Left lung (tissue), 10 donors: ENCODE measurements around the gene FNDC3B. TPM values are rescaled to one million over a fixed set of nuclear protein-coding genes. Genes with fewer than 3 reads are reported as not detected.

ENCODE experiments used
- ATAC-seq: fragments of 200-7000 bp; cut with Tn5 transposase; one replicate; pipeline ENCODE4 v1.9.1; 2020; ENCODE audit warnings: moderate library complexity
- DNase-seq, 4 donors: peaks; one replicate each; pipeline ENCODE4 v3.0.0-alpha.2; 2013 to 2020
- H3K27ac ChIP-seq, 2 donors: fragments of 200-600 bp; sonication (generic) in 1 of 2; one replicate each; pipeline versions ENCODE4 v1.5.0 to v1.8.0; 2020 to 2021
- H3K27me3 ChIP-seq, 2 donors: fragments of 200-600 bp; sonication (generic) in 1 of 2; one replicate each; pipeline versions ENCODE4 v1.5.0 to v1.8.0; 2020 to 2021
- H3K36me3 ChIP-seq, 2 donors: fragments of 200-600 bp; sonication (generic) in 1 of 2; one replicate each; pipeline versions ENCODE4 v1.5.0 to v1.8.0; 2020 to 2021
- H3K4me1 ChIP-seq, 2 donors: fragments of 200-600 bp; one replicate each; pipeline ENCODE4 v1.8.0; 2021
- H3K4me3 ChIP-seq, 2 donors: fragments of 200-600 bp; sonication (generic) in 1 of 2; one replicate each; pipeline versions ENCODE4 v1.5.0 to v1.8.0; 2020 to 2021; ENCODE audit warnings: mild to moderate bottlenecking in 1 of 2
- H3K9me3 ChIP-seq, 2 donors: fragments of 200-600 bp; sonication (generic) in 1 of 2; one replicate each; pipeline versions ENCODE4 v1.5.0 to v1.8.0; 2020 to 2021
- intact Hi-C, 2 donors: fragments of 100-400 bp; cut with DNase I; formaldehyde crosslinking; loops; one replicate each; pipeline versions ENCODE4 v1.11.2 to v1.14.2; 2022
- polyA plus RNA-seq, 6 donors: library from polyadenylated mRNA; unstranded; fragments of 120-200 nt; gene quantifications; one replicate each; pipeline ENCODE4 v1.2.1, GENCODE V29; 2013; ENCODE audit not compliant: insufficient read length in 6 of 6
- total RNA-seq, 2 donors: library from RNA; stranded (reverse); fragmentation: NEBNext Ultra II Directional; extraction: Animal tissue kit (Norgen Biotek cat#: 25700); gene quantifications; one replicate each; pipeline ENCODE4 v1.2.1, GENCODE V29; 2021
- TF ChIP-seq, protein P1 (sequence below), 2 donors: fragments of 200-600 bp; sonication (generic) in 1 of 2; IDR thresholded peaks; one replicate each; pipeline versions ENCODE4 v1.5.0 to v1.8.0; 2021; ENCODE audit warnings: antibody characterized with exemption in 2 of 2
- donor health status: DM: no; HTN: yes; CAD: no.
- donor health status: DM: no; HTN: no; CAD: no.

Gene FNDC3B
- total and polyA plus RNA-seq, 8 donors = 35.2 to 185 (median 42.3) TPM

DNA sequence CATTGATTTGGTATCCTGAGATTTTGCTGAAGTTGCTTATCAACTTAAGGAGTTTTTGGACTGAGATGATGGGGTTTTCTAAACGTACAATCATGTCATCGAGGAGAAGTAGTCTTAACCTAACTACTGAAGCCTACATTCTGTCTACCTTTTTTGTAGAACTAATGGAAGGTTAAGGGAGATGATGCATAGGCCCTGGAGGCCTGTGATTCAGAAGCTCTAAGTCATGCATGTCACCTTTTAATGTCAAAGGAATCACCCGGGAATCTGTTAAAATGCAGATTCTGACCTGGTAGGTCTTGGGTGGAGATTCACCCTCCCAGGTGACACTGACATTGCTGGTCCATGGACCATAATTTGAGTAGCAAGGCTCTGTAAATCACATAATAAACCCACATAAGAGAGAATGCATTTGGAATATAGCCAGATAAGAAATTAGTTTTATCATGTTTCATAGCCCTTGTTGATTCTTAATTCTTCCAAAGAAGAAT lies 344.0 kb downstream of the FNDC3B start:
- TF ChIP-seq, protein P1, sequence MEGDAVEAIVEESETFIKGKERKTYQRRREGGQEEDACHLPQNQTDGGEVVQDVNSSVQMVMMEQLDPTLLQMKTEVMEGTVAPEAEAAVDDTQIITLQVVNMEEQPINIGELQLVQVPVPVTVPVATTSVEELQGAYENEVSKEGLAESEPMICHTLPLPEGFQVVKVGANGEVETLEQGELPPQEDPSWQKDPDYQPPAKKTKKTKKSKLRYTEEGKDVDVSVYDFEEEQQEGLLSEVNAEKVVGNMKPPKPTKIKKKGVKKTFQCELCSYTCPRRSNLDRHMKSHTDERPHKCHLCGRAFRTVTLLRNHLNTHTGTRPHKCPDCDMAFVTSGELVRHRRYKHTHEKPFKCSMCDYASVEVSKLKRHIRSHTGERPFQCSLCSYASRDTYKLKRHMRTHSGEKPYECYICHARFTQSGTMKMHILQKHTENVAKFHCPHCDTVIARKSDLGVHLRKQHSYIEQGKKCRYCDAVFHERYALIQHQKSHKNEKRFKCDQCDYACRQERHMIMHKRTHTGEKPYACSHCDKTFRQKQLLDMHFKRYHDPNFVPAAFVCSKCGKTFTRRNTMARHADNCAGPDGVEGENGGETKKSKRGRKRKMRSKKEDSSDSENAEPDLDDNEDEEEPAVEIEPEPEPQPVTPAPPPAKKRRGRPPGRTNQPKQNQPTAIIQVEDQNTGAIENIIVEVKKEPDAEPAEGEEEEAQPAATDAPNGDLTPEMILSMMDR (IDR thresholded peaks at IDR 0.05) = no peak
- Histone ChIP-seq H3K4me1 (no peaks in the 10 kb centered on the region), H3K4me3 (no peak overlapping the region), H3K27me3 (no peaks in the 10 kb centered on the region), H3K36me3 (peaks cover 0 to 72% of the 10 kb centered on the region in 2 donors), H3K27ac (no peak overlapping the region), H3K9me3 (no peaks in the 10 kb centered on the region)
- intact Hi-C loops = no loop called here
- DNase-seq (no peak), ATAC-seq (no peak)

DNA sequence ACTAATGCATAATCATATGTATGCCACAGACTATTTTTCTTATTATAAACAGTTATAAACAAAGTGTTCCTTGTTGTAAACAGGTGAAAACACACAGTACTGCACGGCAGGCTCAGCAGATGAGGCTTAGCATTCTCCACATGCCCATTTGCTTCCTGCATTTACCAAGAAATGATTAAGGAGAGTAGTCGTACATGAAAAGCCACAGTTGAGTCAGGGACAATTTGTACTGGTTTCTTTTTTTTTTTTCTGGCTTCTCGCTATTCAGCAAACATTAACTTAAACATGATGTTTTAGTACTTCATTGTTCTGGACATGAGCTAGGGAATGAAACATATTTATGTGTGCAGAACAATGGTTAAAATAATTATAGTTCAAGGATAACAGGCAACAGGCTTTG lies 345.5 kb downstream of the FNDC3B start:
- no peak for DNase-seq
- no peak for ATAC-seq
- H3K4me1 ChIP-seq = no peaks in the 10 kb centered on the region
- H3K9me3 ChIP-seq = no peaks in the 10 kb centered on the region
- no peak overlapping the region for H3K27ac ChIP-seq
- peaks cover 0 to 57% of the 10 kb centered on the region in 2 donors for H3K36me3 ChIP-seq
- H3K4me3 ChIP-seq = no peak overlapping the region
- no peaks in the 10 kb centered on the region for H3K27me3 ChIP-seq
- TF ChIP-seq, protein P1 (IDR thresholded peaks at IDR 0.05) = no peak
- intact Hi-C loops = no loop called here

DNA sequence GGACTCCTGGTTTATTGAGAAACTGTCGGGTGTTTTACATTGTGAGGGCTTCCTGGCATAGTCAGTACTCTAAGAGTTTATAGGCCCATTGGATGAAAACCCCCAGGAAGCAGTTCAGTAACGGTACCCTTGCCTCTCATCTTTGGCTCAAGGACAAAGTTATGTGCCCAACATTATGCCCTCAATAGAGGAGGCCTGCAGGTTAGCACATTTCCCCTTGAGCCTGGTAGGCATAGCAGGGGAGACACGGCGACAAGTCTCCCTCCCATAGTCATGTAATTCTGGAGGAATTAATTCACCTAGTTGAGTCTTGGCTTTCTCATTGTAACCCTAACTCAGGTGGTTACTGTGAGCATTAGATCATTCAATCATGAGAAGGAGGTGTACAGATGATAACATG lies 348.4 kb downstream of the FNDC3B start:
- TF ChIP-seq, protein P1 (IDR thresholded peaks at IDR 0.05) = no peak
- Histone ChIP-seq H3K9me3 (no peaks in the 10 kb centered on the region), H3K27ac (no peak overlapping the region), H3K4me3 (no peak overlapping the region), H3K27me3 (no peaks in the 10 kb centered on the region), H3K36me3 (peaks cover 0 to 32% of the 10 kb centered on the region in 2 donors), H3K4me1 (no peaks in the 10 kb centered on the region)
- no peak for DNase-seq
- intact Hi-C loops = no loop called here
- no peak for ATAC-seq

DNA sequence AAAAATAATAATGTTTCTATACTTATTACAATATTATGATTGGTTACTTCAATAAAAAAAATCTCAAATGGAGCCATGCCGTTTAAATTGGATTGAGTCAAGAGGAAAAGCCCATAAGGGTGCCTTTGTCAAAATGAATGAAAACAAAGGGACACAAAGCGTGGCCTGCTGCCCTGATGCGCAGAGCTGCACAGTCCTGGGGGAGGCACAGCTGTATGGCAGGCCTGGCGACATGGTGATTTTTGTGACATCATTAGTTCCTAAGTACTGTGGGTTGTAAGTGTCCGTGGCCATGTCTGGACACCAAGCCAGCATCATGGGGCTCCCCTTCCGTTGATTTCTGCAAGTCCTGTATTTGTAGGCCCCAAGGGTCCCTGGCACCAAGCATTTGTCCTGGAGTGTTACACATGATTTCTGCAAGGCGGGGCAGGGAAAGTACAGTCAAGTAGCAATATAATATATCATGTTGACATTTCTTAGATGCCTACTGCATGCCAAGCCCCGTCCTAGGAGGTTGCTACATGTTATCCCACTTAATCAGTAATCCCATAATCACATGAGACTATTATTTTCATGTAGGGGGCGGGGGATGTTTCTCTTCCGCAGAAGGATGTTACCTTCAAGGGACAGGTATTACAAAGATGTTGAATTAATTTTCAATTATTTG lies 349.2 kb downstream of the FNDC3B start:
- Histone ChIP-seq H3K4me3 (no peak overlapping the region), H3K4me1 (no peaks in the 10 kb centered on the region), H3K9me3 (no peaks in the 10 kb centered on the region), H3K27ac (no peak overlapping the region), H3K36me3 (peaks cover 0 to 28% of the 10 kb centered on the region in 2 donors), H3K27me3 (no peaks in the 10 kb centered on the region)
- intact Hi-C loops = no loop called here
- TF ChIP-seq, protein P1 (IDR thresholded peaks at IDR 0.05) = no peak
- DNase-seq (no peak), ATAC-seq (no peak)

DNA sequence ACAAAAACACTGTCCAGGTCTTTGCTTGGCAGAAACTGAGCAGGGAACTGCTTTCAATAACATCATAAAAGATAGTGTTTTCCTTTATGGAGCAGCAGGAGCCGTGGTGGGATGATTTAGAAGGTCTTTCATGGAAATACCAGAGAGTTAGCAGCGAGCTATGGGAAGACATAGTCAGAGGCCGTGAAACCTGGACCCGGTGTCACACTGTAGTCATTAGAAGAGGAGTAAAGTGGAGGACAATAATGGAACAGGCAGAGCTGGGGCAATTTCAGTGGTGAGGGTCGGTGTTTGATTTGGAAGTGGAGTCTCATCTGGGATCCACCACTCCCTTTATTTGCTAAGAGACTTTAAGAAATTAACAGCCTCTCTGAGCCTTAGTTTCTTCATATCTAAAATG lies 351.4 kb downstream of the FNDC3B start:
- DNase-seq = no peak
- intact Hi-C loops = no loop called here
- no peaks in the 10 kb centered on the region for H3K9me3 ChIP-seq
- no peak for ATAC-seq
- no peaks in the 10 kb centered on the region for H3K27me3 ChIP-seq
- H3K36me3 ChIP-seq = peaks cover 0 to 17% of the 10 kb centered on the region in 2 donors
- TF ChIP-seq, protein P1 (IDR thresholded peaks at IDR 0.05) = no peak
- H3K4me3 ChIP-seq = no peak overlapping the region
- H3K4me1 ChIP-seq = no peaks in the 10 kb centered on the region
- no peak overlapping the region for H3K27ac ChIP-seq
